GM19438 (cell line): ENCODE measurements around the gene CALCR.
A peak's percentile ranks its signal among the peaks of the same experiment; 100 is the strongest.

Experiments used
- ATAC-seq: cut with Tn5 transposase; IDR thresholded peaks from one replicate; pipeline ENCODE4 v1.9.1; 2021; ENCODE audit warnings: low read depth; ENCODE audit not compliant: unreplicated experiment

The CALCR gene

DNA sequence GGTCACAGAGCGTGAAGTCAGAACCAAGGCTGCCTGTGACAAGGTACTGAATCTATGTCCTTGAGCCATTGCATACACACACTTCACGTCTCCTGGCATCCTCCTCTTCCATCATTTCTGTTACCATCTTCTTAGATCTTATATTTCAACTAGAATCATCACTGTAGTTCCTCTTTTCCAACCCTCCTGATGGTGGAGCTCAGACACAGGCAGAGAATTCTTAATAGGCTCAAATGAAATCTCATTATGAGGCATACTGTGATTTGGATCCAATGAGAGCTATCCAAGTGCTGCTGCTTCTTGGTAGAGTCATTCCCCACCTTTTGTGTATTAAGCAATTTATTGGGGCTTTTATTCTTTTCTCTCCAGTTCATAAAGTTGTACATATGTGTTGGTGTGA lies 113.2 kb downstream of the CALCR start:
- no peak for ATAC-seq

DNA sequence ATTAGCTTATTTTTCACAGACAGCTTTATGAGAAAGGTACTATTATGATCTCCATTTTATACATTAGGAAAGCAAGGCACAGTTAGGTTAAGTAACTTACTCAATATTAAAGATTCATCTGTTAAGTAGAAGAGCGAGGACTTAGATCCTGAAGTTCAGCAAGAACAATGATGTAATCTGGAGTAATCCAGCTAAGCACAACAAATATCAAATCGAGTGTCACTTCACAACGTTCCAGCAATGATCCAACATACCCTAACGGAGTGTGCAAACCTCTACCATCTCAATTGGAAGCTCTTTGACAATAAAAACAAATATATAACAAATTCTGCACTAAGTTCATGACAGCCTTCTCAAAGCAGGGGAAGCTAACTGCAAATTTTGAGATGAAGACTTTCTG lies 121.3 kb downstream of the CALCR start:
- no peak for ATAC-seq

GRCh38 chr7:93448176-93448575 lies 126.3 kb downstream of the CALCR start:
- no peak for ATAC-seq

GRCh38 chr7:93447509-93447908 lies 127.0 kb downstream of the CALCR start:
- ATAC-seq = no peak

DNA sequence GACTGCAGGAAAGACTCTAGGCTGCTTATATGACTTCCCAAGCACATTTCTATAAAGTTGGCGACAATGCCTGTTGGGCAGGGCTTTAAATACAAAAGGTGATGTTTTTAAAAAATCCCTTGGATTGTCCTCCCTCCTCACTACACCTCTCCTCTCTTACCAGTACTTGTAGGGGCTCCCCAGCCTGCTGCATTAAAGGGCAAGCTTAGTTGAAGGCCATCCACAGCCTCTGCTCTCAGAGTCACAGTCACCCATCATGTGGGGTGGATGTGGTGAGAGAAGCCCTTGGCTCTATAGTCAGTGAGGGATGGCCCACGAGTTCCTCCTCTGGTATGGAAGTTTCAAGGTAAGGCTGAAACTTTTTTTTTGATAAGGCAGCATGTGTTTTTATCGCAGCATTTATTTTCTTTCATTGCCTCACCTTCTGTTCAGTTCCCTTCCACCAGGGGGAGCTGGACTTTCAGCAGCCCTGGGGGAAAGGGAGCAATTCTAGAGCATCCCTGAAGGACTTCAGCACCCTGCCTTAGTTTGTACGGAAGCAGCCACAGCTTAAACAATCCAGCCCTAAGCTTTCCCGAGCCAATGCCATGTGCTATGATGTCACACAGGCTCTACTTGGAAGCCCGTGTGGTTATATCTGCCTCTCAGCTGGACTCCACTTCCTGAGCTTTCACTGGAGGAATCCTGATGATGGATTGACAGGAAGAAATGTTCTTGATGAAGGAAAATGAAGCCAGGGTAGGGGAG lies 131.9 kb downstream of the CALCR start:
- peak; percentile 82 for ATAC-seq

DNA sequence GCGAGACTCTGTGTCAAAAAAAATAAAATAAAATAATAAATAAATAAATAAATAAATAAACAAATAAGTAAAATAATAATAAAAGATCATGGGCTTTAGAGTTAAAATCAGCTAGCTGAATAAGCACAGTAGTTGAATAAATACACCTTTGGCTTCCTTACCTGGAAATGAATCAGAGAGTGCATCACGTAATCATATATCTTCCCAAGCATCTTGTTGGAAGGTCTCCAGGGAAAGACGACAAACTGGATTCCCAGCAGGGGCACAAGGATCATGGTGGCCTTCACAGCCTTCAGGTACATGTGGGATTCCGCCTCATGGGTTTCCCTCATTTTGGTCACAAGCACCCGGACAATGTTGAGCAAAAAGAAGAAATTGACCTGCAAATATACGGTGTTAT lies 138.7 kb downstream of the CALCR start:
- ATAC-seq = no peak

GRCh38 chr7:93432130-93432529 lies 142.4 kb downstream of the CALCR start:
- no peak for ATAC-seq

DNA sequence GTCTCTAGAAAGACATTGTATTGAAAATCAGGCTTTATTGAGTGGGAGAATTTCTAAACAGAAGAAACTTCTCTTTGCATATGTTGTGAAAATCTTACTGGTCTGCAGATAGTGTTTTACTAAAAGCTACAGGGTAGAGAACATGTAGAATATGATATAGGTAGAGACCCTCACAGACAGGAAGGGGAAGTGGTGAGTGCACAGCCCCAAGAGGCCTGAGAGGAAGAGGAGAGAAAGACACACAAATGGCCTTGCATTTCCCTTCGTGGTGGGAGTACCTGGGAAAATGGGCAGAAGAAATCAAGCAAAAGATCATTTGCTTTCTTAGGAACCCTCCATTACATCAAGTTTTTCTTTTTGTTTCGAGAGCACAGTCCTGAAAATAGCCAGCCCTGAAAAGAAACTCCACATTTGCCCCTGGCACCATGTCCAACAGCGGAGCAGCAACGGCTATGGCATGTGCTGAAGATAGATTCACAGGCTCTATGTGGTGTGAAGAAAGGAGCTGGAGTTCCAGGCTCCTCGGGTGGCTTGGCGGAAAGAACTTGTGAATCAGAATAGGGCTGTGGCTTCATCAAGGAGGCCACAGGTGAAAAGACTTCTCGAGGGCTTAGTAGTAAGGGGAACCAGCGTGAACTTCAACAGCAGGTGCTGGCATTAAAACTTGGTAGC lies 143.5 kb downstream of the CALCR start:
- ATAC-seq = no peak

DNA sequence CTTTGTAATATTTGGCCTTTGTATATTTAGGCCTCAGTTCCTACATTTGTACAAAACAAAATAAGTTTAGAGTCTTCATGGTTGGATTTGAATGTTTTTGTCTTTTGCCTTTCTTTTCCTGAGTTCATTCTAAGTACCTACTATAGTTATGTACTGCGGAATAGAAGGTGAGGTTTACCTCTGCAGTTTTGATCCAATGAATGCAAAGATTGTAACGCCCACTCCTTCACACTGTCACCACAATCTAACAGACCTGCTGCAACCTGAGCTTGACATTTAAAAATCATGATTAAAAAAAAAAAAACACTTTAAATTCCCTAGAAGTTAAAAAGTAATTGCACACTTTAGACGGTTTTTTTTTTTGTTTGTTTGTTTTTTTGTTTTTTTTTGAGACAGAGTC lies 145.0 kb downstream of the CALCR start:
- ATAC-seq = no peak

- ATAC-seq = no peak
Observed at GRCh38 chr7:93427107-93427506, 147.4 kb downstream of the CALCR start.

DNA sequence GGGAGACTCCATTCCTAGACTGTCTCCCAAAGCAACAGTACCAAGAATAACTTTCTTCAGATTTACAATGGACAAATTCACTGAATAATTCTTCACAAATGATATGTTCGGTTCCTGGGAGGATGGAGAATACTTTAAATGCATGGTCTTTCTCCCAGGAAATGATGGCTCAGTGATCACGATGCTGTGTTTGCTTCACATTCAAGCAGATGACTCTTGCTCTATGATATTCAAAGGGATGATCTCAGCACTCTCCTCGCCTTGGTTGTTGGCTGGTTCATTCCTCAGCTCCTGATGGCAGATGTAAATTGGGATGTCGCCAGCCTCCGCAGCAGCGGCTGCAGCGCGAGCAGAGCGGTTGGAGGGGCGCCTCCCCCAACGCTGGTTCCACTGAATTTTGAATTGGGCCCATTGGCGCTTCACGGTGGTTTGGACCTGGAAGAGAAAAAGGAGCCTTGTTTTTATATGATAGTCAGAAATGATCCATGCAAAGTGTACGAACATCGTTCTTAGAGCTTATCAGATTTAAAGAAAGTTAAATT lies 148.3 kb downstream of the CALCR start:
- no peak for ATAC-seq

DNA sequence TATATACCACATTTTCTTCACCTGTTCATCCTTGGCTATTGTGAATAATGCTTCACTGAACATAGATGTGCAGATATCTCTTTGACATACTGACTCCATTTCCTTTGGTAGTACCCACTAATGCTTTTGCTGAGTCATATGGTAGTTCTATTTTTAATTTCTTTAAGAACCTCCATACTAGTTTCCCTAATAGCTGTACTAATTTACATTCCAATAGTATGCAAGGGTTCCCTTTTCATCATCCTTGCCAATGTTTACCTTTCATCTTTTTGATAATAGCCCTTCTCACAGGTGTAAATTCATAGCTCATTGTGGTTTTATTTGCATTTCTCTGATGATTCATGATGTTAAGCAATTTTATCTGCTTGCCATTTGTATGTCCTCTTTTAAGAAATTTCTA lies 159.9 kb downstream of the CALCR start:
- no peak for ATAC-seq

- ATAC-seq = no peak
Observed at GRCh38 chr7:93409324-93409723, 165.2 kb downstream of the CALCR start.

DNA sequence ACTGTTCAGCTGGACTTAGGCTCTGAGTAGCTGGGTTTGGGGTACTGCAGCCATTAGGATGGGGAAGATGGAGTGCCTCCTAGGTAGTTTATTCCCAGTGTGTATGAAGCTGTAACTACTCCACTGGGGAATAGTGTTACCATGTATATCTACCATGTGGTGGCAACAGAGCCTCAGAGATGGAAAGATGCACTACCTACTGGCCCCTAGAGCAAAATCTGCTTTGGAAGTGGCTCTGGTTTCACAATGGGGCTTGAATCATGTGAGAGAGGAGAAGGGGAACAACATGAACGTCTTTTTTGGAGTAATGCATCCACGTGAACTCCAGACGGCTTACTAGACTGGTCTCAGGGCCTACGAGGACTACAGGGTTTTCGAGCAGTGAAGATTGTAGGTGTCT lies 167.3 kb downstream of the CALCR start:
- ATAC-seq = no peak

- no peak for ATAC-seq
Observed at GRCh38 chr7:93402944-93403343, 171.6 kb downstream of the CALCR start.

DNA sequence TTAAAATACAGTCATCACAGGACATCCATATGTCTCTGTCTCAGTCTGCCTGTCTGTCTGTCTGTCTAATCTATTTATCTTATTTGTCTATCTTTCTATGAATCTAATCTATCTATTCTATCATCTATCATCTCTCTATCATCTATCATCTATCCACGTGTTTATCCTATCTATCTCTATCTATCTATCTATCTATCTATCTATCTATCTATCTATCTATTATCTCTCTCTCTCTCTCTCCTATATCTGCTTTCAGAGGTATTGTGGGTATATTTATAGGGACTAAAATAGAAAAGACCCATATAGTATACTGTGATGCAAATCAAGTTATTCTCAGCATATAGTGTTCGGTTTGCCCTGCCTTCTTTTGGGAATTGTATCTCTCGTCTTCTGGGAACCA lies 174.9 kb downstream of the CALCR start:
- no peak for ATAC-seq

- no peak for ATAC-seq
Observed at GRCh38 chr7:93392984-93393383, 181.5 kb downstream of the CALCR start.

DNA sequence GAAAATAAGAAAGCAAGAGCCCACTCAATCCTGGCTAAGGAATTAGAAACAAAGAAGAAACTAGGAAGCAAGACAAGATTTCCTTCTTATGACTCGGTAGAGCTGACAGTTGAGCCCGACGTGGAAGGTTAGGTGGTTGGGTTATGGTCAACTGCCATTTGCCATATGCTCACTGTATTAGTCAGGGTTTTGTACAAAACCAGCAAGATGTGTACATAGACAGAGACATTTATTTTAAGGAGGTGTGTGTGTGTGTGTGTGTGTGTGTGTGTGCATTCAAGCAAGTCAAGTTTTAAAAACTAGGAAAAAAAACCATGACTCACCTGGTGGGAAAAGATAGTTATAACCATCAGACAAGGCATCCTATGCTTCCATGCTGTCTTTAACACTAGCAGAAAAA lies 183.9 kb downstream of the CALCR start:
- no peak for ATAC-seq

GRCh38 chr7:93382362-93382761 lies 192.2 kb downstream of the CALCR start:
- no peak for ATAC-seq

- no peak for ATAC-seq
Observed at GRCh38 chr7:93378131-93378760, 196.3 kb downstream of the CALCR start.

- peak; percentile 39 for ATAC-seq
Observed at GRCh38 chr7:93375603-93376002, 198.9 kb downstream of the CALCR start.
